Cardiac muscle cell (in vitro differentiated cells and primary cell): Measurements from ENCODE around the gene KRT2. TPM values are rescaled to one million over a fixed set of nuclear protein-coding genes. Genes with fewer than 3 reads are reported as not detected.

ENCODE experiments used
- DNase-seq, 2 donors: peaks; one replicate each; pipeline versions ENCODE4 v3.0.0 to v3.0.0-alpha.2; 2010 to 2017; ENCODE audit warnings: low read depth in 1 of 2, low spot score in 1 of 2
- H3K27ac ChIP-seq: fragments of 200-600 bp; sonication (generic); 2 replicates; pipeline ENCODE4 v1.5.1; 2016
- H3K27me3 ChIP-seq: fragments of 200-600 bp; sonication (generic); 2 replicates; pipeline ENCODE4 v1.6.0; 2016; ENCODE audit warnings: control low read depth
- H3K36me3 ChIP-seq: fragments of 200-600 bp; sonication (generic); 2 replicates; pipeline ENCODE4 v1.5.1; 2016; ENCODE audit warnings: control low read depth
- H3K4me1 ChIP-seq: fragments of 200-600 bp; sonication (generic); 2 replicates; pipeline ENCODE4 v1.8.1; 2017; ENCODE audit warnings: low read depth, mild to moderate bottlenecking, mixed run types
- H3K4me3 ChIP-seq: fragments of 200-600 bp; sonication (generic); 2 replicates; pipeline ENCODE4 v1.5.1; 2016; ENCODE audit warnings: mild to moderate bottlenecking
- H3K9me3 ChIP-seq: fragments of 200-600 bp; sonication (generic); 2 replicates; pipeline ENCODE4 v1.5.1; 2017; ENCODE audit warnings: low read depth, mild to moderate bottlenecking, control low read depth
- CTCF ChIP-seq: IDR thresholded peaks from 2 replicates; pipeline ENCODE4 v1.5.1; 2012; ENCODE audit warnings: low read depth, mild to moderate bottlenecking, low read length
- polyA plus RNA-seq: library from polyadenylated mRNA; unstranded; fragments of >200 nt; fragmentation: Nextera tagmentation; extraction: Ambion mirVana; gene quantifications from 2 replicates; pipeline ENCODE4 v1.2.1, GENCODE V29; 2016
- total RNA-seq: library from RNA; depleted of rRNA; stranded (reverse); fragments of >200 nt; gene quantifications from 2 replicates; pipeline ENCODE4 v1.2.3, GENCODE V29; 2016

Gene KRT2
- total and polyA plus RNA-seq, 2 experiments from 2014 or later = not detected

- no peak for DNase-seq
- peak; percentile 29 for TF ChIP-seq CTCF
- peaks cover 32% of the 10 kb centered on the region for H3K27me3 ChIP-seq
These were observed 15.5 kb upstream of the KRT2 start for GRCh38 chr12:52667509-52667908.

GRCh38 chr12:52666471-52666870 lies 14.5 kb upstream of the KRT2 start:
- DNase-seq = no peak
- Histone ChIP-seq H3K4me1 (no peaks in the 10 kb centered on the region), H3K27ac (no peak overlapping the region), H3K36me3 (no peaks in the 10 kb centered on the region), H3K4me3 (no peak overlapping the region), H3K27me3 (peaks cover 30% of the 10 kb centered on the region), H3K9me3 (no peaks in the 10 kb centered on the region)
- no peak for TF ChIP-seq CTCF

More at GRCh38 chr12:52667509-52667908, 15.5 kb upstream of the KRT2 start:
- Histone ChIP-seq H3K27ac (no peak overlapping the region), H3K4me3 (no peak overlapping the region), H3K4me1 (no peaks in the 10 kb centered on the region), H3K36me3 (no peaks in the 10 kb centered on the region), H3K9me3 (no peaks in the 10 kb centered on the region)

GRCh38 chr12:52663420-52663819 lies 11.4 kb upstream of the KRT2 start:
- Histone ChIP-seq H3K4me1 (no peaks in the 10 kb centered on the region), H3K27me3 (peaks cover 23% of the 10 kb centered on the region)
- no peak for TF ChIP-seq CTCF

GRCh38 chr12:52662918-52663229 lies 10.9 kb upstream of the KRT2 start:
- Histone ChIP-seq H3K4me1 (no peaks in the 10 kb centered on the region), H3K9me3 (no peaks in the 10 kb centered on the region), H3K36me3 (no peaks in the 10 kb centered on the region), H3K27ac (no peak overlapping the region), H3K4me3 (no peak overlapping the region), H3K27me3 (peaks cover 26% of the 10 kb centered on the region)
- no peak for DNase-seq
- TF ChIP-seq CTCF = no peak

More at GRCh38 chr12:52663420-52663819, 11.4 kb upstream of the KRT2 start:
- no peak overlapping the region for H3K27ac ChIP-seq
- DNase-seq = no peak
- H3K4me3 ChIP-seq = no peak overlapping the region
- no peaks in the 10 kb centered on the region for H3K9me3 ChIP-seq
- H3K36me3 ChIP-seq = no peaks in the 10 kb centered on the region

- no peak for TF ChIP-seq CTCF
- no peak overlapping the region for H3K27ac ChIP-seq
- no peaks in the 10 kb centered on the region for H3K36me3 ChIP-seq
- no peak for DNase-seq
- peaks cover 29% of the 10 kb centered on the region for H3K27me3 ChIP-seq
- no peaks in the 10 kb centered on the region for H3K9me3 ChIP-seq
- no peak overlapping the region for H3K4me3 ChIP-seq
- H3K4me1 ChIP-seq = no peaks in the 10 kb centered on the region
These were observed 10.3 kb upstream of the KRT2 start for GRCh38 chr12:52662093-52662917.
